Keratinocyte (primary cell): ENCODE results near the gene DEFB123. TPM values are rescaled to one million over a fixed set of nuclear protein-coding genes. Genes with fewer than 3 reads are reported as not detected.

ENCODE experiments used
- DNase-seq: peaks from one replicate; pipeline ENCODE4 v3.0.0-alpha.2; 2011; ENCODE audit warnings: low read depth, missing footprints, low spot score
- FAIRE-seq: peaks from 2 replicates; lab custom pipeline; 2011; peaks lifted over from hg19 to GRCh38; lab: Jason Lieb, UNC
- H2AFZ ChIP-seq: 2 replicates; pipeline ENCODE4 v1.6.0; 2012; ENCODE audit warnings: low read length, control low read depth, inconsistent platforms; ENCODE audit not compliant: control insufficient read depth
- H3K27ac ChIP-seq: 2 replicates; pipeline ENCODE4 v1.5.1; 2011; ENCODE audit warnings: low read length; ENCODE audit not compliant: control insufficient read depth, insufficient read depth
- H3K27me3 ChIP-seq: 3 replicates; pipeline ENCODE4 v1.6.0; 2011; ENCODE audit warnings: low read length; ENCODE audit not compliant: control insufficient read depth, insufficient read depth; ENCODE audit errors: extremely low read depth
- H3K36me3 ChIP-seq, 2 experiments: 2 replicates in 1 of 2; 3 replicates in 1 of 2; pipeline ENCODE4 v1.5.1; 2011; ENCODE audit warnings: low read length in 2 of 2, mild to moderate bottlenecking in 1 of 2; ENCODE audit not compliant: control insufficient read depth in 2 of 2, insufficient read depth in 2 of 2; ENCODE audit errors: extremely low read depth in 1 of 2
- H3K4me1 ChIP-seq: 3 replicates; pipeline ENCODE4 v1.5.1; 2011; ENCODE audit warnings: low read length; ENCODE audit not compliant: control insufficient read depth, insufficient read depth; ENCODE audit errors: extremely low read depth
- H3K4me2 ChIP-seq: 3 replicates; pipeline ENCODE4 v1.6.0; 2011; ENCODE audit warnings: low read depth, low read length; ENCODE audit not compliant: control insufficient read depth, insufficient read depth; ENCODE audit errors: extremely low read depth
- H3K4me3 ChIP-seq, 3 experiments: fragments of 200-600 bp in 1 of 3; sonication (generic) in 1 of 3; 2 replicates in 2 of 3; 3 replicates in 1 of 3; pipeline ENCODE4 v1.5.1; 2011 to 2016; ENCODE audit warnings: low read length in 3 of 3, mild to moderate bottlenecking in 3 of 3, control low read depth in 2 of 3, inconsistent platforms in 1 of 3, low read depth in 1 of 3, mixed read lengths in 1 of 3, mixed run types in 1 of 3, moderate library complexity in 1 of 3; ENCODE audit not compliant: control insufficient read depth in 2 of 3, insufficient read depth in 2 of 3; ENCODE audit errors: extremely low read depth in 1 of 3
- H3K79me2 ChIP-seq: 2 replicates; pipeline ENCODE4 v1.6.0; 2012; ENCODE audit warnings: low read length; ENCODE audit not compliant: control insufficient read depth, insufficient read depth
- H3K9ac ChIP-seq: 3 replicates; pipeline ENCODE4 v1.6.0; 2011; ENCODE audit warnings: low read length; ENCODE audit not compliant: control insufficient read depth, insufficient read depth; ENCODE audit errors: extremely low read depth
- H3K9me1 ChIP-seq: 3 replicates; pipeline ENCODE4 v1.6.0; 2011; ENCODE audit warnings: low read length; ENCODE audit not compliant: control insufficient read depth, insufficient read depth; ENCODE audit errors: extremely low read depth
- H3K9me3 ChIP-seq: 2 replicates; pipeline ENCODE4 v1.5.1; 2012; ENCODE audit warnings: low read depth, low read length; ENCODE audit not compliant: control insufficient read depth
- H4K20me1 ChIP-seq: 3 replicates; pipeline ENCODE4 v1.6.0; 2011; ENCODE audit warnings: low read length; ENCODE audit not compliant: control insufficient read depth, insufficient read depth; ENCODE audit errors: extremely low read depth
- CTCF ChIP-seq, 3 experiments: IDR thresholded peaks in 1 of 3; conservative IDR thresholded peaks in 1 of 3; optimal IDR thresholded peaks in 1 of 3; 2 replicates in 2 of 3; 3 replicates in 1 of 3; pipeline versions ENCODE3 to v1.5.1; 2011; ENCODE audit warnings: low read length in 3 of 3, mild to moderate bottlenecking in 3 of 3, moderate library complexity in 2 of 3, control low read depth in 1 of 3, inconsistent platforms in 1 of 3; ENCODE audit not compliant: insufficient read depth in 2 of 3; ENCODE audit errors: extremely low read depth in 1 of 3
- EZH2 ChIP-seq: IDR thresholded peaks from one replicate; pipeline ENCODE4 v1.6.1; 2012; ENCODE audit warnings: inconsistent platforms, mild to moderate bottlenecking, low read length, moderate library complexity
- dilution Hi-C: fragments of 300-500 bp; cut with MboI; formaldehyde crosslinking; loops from one replicate; pipeline ENCODE4 v1.7.0; 2020; ENCODE audit warnings: low sequenced_read_pairs; ENCODE audit not compliant: extremely low pct_ligation_motif_present
- polyA plus RNA-seq, 5 experiments: library from polyadenylated mRNA; depleted of rRNA in 3 of 5; stranded (reverse) in 3 of 5; stranded (forward) in 1 of 5; unstranded in 1 of 5; fragments of >200 nt; gene quantifications; 1 replicate in 1 of 5; 2 replicates in 3 of 5; 3 replicates in 1 of 5; pipeline versions ENCODE4 v1.2.1 to v1.2.3, GENCODE V29; 2011 to 2012; ENCODE audit warnings: missing spikeins in 2 of 5, low read depth in 1 of 5, low replicate concordance in 1 of 5

Gene DEFB123
- polyA plus RNA-seq, 1 donor (not counting 4 experiments of a cell fraction or from before 2014, with no cell fraction given), result not detected

GRCh38 chr20:31472395-31473330, 32.2 kb downstream of the DEFB123 start:
- no peak for DNase-seq
- H3K27me3 ChIP-seq, result peaks cover 19% of the 10 kb centered on the region
- no peaks in the 10 kb centered on the region for H3K9me3 ChIP-seq
- no peak overlapping the region for H3K4me3 ChIP-seq
- dilution Hi-C loops, result no loop called here
- H3K9ac ChIP-seq, result no peak overlapping the region
- TF ChIP-seq CTCF (optimal IDR thresholded peaks at IDR 0.05 in 1 of 3, IDR thresholded peaks at IDR 0.05 in 1 of 3, conservative IDR thresholded peaks at IDR 0.05 in 1 of 3; ENCODE audit: extremely low read depth in 1 of 3, insufficient read depth in 2 of 3, low read length in 3 of 3), result no peak
- no peak for TF ChIP-seq EZH2
- H2AFZ ChIP-seq, result no peak overlapping the region
- H3K4me2 ChIP-seq, result no peak overlapping the region
- no peaks in the 10 kb centered on the region for H3K4me1 ChIP-seq
- no peaks in the 10 kb centered on the region for H3K9me1 ChIP-seq
- H3K27ac ChIP-seq, result no peak overlapping the region
- H3K36me3 ChIP-seq, result no peaks in the 10 kb centered on the region
- H4K20me1 ChIP-seq, result no peaks in the 10 kb centered on the region
- H3K79me2 ChIP-seq, result no peaks in the 10 kb centered on the region
- FAIRE-seq, result no peak

- Histone ChIP-seq H3K4me1 (no peaks in the 10 kb centered on the region), H3K79me2 (no peaks in the 10 kb centered on the region), H3K9me1 (no peaks in the 10 kb centered on the region), H3K9me3 (no peaks in the 10 kb centered on the region), H3K27me3 (peaks cover 19% of the 10 kb centered on the region), H3K36me3 (no peaks in the 10 kb centered on the region), H3K4me2 (no peak overlapping the region), H3K9ac (no peak overlapping the region), H3K4me3 (no peak overlapping the region), H4K20me1 (no peaks in the 10 kb centered on the region), H3K27ac (no peak overlapping the region), H2AFZ (no peak overlapping the region)
- DNase-seq (no peak), FAIRE-seq (no peak)
- TF ChIP-seq CTCF (optimal IDR thresholded peaks at IDR 0.05 in 1 of 3, IDR thresholded peaks at IDR 0.05 in 1 of 3, conservative IDR thresholded peaks at IDR 0.05 in 1 of 3; ENCODE audit: extremely low read depth in 1 of 3, insufficient read depth in 2 of 3, low read length in 3 of 3) (no peak), EZH2 (no peak)
- dilution Hi-C loops, result no loop called here
Measured at GRCh38 chr20:31473331-31474096, 33.1 kb downstream of the DEFB123 start.
